ENCODE data around the gene PIGQ.

- TF ChIP-seq POLR2AphosphoS5 (IDR thresholded peaks at IDR 0.05; ENCODE audit: low read depth, low read length), result no peak
- TF ChIP-seq CTCF (IDR thresholded peaks at IDR 0.05), result no peak
- TF ChIP-seq, protein P1, sequence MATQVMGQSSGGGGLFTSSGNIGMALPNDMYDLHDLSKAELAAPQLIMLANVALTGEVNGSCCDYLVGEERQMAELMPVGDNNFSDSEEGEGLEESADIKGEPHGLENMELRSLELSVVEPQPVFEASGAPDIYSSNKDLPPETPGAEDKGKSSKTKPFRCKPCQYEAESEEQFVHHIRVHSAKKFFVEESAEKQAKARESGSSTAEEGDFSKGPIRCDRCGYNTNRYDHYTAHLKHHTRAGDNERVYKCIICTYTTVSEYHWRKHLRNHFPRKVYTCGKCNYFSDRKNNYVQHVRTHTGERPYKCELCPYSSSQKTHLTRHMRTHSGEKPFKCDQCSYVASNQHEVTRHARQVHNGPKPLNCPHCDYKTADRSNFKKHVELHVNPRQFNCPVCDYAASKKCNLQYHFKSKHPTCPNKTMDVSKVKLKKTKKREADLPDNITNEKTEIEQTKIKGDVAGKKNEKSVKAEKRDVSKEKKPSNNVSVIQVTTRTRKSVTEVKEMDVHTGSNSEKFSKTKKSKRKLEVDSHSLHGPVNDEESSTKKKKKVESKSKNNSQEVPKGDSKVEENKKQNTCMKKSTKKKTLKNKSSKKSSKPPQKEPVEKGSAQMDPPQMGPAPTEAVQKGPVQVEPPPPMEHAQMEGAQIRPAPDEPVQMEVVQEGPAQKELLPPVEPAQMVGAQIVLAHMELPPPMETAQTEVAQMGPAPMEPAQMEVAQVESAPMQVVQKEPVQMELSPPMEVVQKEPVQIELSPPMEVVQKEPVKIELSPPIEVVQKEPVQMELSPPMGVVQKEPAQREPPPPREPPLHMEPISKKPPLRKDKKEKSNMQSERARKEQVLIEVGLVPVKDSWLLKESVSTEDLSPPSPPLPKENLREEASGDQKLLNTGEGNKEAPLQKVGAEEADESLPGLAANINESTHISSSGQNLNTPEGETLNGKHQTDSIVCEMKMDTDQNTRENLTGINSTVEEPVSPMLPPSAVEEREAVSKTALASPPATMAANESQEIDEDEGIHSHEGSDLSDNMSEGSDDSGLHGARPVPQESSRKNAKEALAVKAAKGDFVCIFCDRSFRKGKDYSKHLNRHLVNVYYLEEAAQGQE (IDR thresholded peaks at IDR 0.05; ENCODE audit: insufficient read depth in 1 of 2, low read depth in 2 of 2, low read length in 1 of 2), result no peak
- TF ChIP-seq TCF7L2 (IDR thresholded peaks at IDR 0.05; ENCODE audit: low read depth, low read length), result no peak
- no peak for TF ChIP-seq SIN3A (IDR thresholded peaks at IDR 0.05; ENCODE audit: borderline replicate concordance, insufficient read depth, low read depth, low read length)
Observed at GRCh38 chr16:630249-630814, 60.6 kb downstream of the PIGQ start.
